ENCODE measurements around the gene ANTXR2.
A peak's percentile ranks its signal among the peaks of the same experiment; 100 is the strongest.

ANTXR2 gene

DNA sequence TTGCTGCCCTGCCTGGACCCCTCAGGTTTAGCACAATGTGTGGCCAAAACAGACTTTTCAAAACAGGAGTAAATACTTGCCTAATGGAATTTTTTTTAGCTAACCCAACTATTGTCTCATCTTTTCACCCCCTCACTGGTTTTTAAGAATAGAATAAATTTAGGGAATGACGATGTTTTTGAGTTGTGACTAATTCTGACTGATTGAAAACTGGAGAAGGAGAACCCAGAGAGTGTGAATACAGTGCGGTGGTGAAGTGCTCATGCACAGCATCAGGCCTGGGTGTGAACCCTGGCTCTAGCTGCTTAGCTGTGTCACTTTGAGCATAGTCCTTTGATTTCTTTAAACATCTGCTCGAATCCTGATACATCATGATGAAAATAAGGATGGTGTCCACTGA, 10.5 kb downstream of the ANTXR2 start:
- Mint-ChIP-seq H3K4me1 (peaks cover 6% of the 10 kb centered on the region), H3K36me3 (ENCODE audit: low read depth) (peaks cover 30% of the 10 kb centered on the region), H3K27ac (no peak overlapping the region), H3K9me3 (no peaks in the 10 kb centered on the region), H3K4me3 (no peak overlapping the region), H3K27me3 (ENCODE audit: low read depth, poor library complexity) (no peaks in the 10 kb centered on the region)
- TF ChIP-seq CTCF (IDR thresholded peaks at IDR 0.05), result no peak
- DNase-seq, result no peak

- no peaks in the 10 kb centered on the region for H3K27me3 Mint-ChIP-seq (ENCODE audit: low read depth, poor library complexity)
These were observed 12.2 kb downstream of the ANTXR2 start for GRCh38 chr4:80060804-80061203.

DNA sequence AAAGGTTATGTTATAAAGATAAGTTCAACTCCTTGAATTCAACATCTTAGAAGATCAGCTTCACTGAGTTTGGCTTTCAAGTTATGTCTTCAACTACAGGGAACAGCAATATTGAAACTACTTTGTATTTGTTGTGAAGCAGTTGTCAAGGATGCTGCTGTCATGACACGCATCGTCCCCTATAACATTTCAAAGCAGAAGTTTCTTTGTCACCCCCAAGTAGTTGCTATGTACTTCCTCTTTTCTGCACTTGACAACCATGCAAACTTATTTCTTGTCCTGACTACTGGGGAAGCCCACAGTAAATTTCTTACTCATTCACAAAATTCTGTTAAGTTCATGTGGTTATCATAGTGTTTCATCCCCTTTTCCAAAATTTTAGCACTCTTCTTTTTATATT, 14.3 kb downstream of the ANTXR2 start:
- Mint-ChIP-seq H3K4me3 (no peak overlapping the region), H3K4me1 (no peaks in the 10 kb centered on the region), H3K27me3 (ENCODE audit: low read depth, poor library complexity) (no peaks in the 10 kb centered on the region), H3K36me3 (ENCODE audit: low read depth) (peaks cover 19% of the 10 kb centered on the region), H3K27ac (no peak overlapping the region), H3K9me3 (no peaks in the 10 kb centered on the region)
- TF ChIP-seq CTCF (IDR thresholded peaks at IDR 0.05), result no peak
- DNase-seq, result no peak

More at GRCh38 chr4:80060804-80061203, 12.2 kb downstream of the ANTXR2 start:
- Mint-ChIP-seq H3K4me3 (no peak overlapping the region), H3K9me3 (no peaks in the 10 kb centered on the region), H3K36me3 (ENCODE audit: low read depth) (peaks cover 15% of the 10 kb centered on the region), H3K4me1 (peaks cover 6% of the 10 kb centered on the region), H3K27ac (no peak overlapping the region)
- TF ChIP-seq CTCF (IDR thresholded peaks at IDR 0.05), result no peak
- DNase-seq, result no peak

DNA sequence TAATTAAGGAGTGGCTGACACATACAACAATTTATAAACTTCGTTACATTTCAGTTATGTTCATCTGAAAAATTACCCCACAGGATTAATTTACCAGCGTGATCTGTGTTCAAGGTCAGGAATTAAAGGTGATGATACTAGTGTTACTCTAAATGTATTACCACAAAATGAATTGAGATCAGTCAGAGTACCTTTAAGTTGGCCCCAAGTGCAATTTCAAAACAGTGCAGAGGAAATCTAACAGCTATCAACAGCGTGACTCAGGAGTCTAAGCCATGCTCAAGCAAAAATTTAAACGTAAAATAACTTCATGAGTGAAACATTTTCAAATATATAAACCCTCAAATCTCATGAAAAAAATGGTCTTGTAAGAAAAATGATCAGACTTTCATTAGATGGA, 18.7 kb downstream of the ANTXR2 start:
- no peak for TF ChIP-seq CTCF (IDR thresholded peaks at IDR 0.05)
- Mint-ChIP-seq H3K27ac (peak overlapping the region; percentile 34), H3K36me3 (ENCODE audit: low read depth) (peaks cover 41% of the 10 kb centered on the region), H3K4me3 (no peak overlapping the region), H3K27me3 (ENCODE audit: low read depth, poor library complexity) (no peaks in the 10 kb centered on the region), H3K4me1 (no peaks in the 10 kb centered on the region), H3K9me3 (no peaks in the 10 kb centered on the region)
- no peak for DNase-seq

DNA sequence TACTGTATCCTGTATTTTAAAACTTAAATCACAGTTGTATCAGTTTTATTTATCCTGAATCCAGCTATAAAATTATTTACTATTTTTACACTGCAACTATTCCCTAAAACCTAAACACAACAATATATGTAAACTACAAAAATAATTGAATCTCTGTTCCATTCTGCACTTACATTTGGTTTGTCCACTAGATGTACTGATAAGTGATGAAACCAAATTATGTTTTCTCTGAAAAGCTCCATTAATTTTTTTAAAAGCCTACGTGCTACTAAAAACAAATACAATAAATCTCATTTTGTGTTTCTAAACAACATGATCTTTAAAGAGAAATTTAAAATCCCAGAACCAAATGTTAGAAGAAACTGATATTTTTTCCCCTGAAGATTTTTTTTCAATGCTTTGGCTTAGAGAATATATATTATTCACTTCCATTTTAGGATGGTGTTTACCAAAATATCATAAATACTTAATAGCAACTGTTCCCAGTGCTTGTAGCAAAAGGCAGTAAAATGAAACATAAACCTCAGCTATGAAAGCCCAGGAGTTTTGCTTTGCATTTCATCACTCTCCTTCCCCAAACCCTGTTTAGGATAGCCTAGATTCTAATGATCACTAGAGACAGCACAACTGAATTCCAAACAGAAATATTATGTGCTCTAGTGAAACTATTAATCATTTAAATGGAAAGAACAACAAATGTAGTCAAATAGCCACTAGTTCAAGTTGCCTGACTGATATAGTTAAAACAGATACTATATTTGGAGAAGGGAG, 19.7 kb downstream of the ANTXR2 start:
- Mint-ChIP-seq H3K36me3 (ENCODE audit: low read depth) (peaks cover 41% of the 10 kb centered on the region), H3K4me3 (no peak overlapping the region), H3K27ac (no peak overlapping the region), H3K27me3 (ENCODE audit: low read depth, poor library complexity) (no peaks in the 10 kb centered on the region), H3K4me1 (no peaks in the 10 kb centered on the region), H3K9me3 (no peaks in the 10 kb centered on the region)
- DNase-seq, result no peak
- TF ChIP-seq CTCF (IDR thresholded peaks at IDR 0.05), result no peak

Measured in nephron progenitor cell (in vitro differentiated cells).